SU-DHL-6 (cell line): ENCODE results near the gene METTL14.

Experiments used
- CTCF ChIP-seq: fragments of 200-600 bp; sonication (generic); IDR thresholded peaks from one replicate; pipeline ENCODE4 v1.5.1; 2017; ENCODE audit warnings: antibody characterized with exemption, mild to moderate bottlenecking, low read length, moderate library complexity; ENCODE audit not compliant: insufficient read depth, poor library complexity, severe bottlenecking
- EZH2phosphoT487 ChIP-seq: fragments of 200-600 bp; sonication (generic), shearing (Covaris generic); conservative IDR thresholded peaks from 2 replicates; pipeline ENCODE4 v1.6.1; 2018; ENCODE audit warnings: mild to moderate bottlenecking, antibody characterized with exemption, low read length, moderate library complexity, mixed read lengths

- TF ChIP-seq CTCF = no peak
- TF ChIP-seq EZH2phosphoT487 = no peak
Observed at GRCh38 chr4:118711052-118711451, 25.9 kb downstream of the METTL14 start.
